HepG2 (cell line): ENCODE data around the gene TPBGL. TPM values are rescaled to one million over a fixed set of nuclear protein-coding genes. Genes with fewer than 3 reads are reported as not detected.

Experiments
- BCL3 ChIP-seq: sonication (generic); formaldehyde crosslinking; IDR thresholded peaks from 2 replicates; pipeline ENCODE4 v1.5.1; 2020; ENCODE audit warnings: mild to moderate bottlenecking, missing genetic modification reagents, moderate library complexity
- CC2D1A ChIP-seq: sonication (generic); formaldehyde crosslinking; IDR thresholded peaks from 2 replicates; pipeline ENCODE4 v1.8.1; 2023; ENCODE audit warnings: mild to moderate bottlenecking, missing genetic modification reagents
- CENPT ChIP-seq: sonication (generic); formaldehyde crosslinking; IDR thresholded peaks from 2 replicates; pipeline ENCODE4 v1.8.0; 2022; ENCODE audit warnings: low read depth, mild to moderate bottlenecking, moderate library complexity, missing genetic modification reagents
- ESRRA ChIP-seq: sonication (generic); formaldehyde crosslinking; IDR thresholded peaks from 2 replicates; pipeline ENCODE4 v1.5.1; 2020; ENCODE audit warnings: mild to moderate bottlenecking, low read depth, missing genetic modification reagents
- ETV5 ChIP-seq: IDR thresholded peaks from 2 replicates; pipeline ENCODE4 v1.6.1; 2018; ENCODE audit warnings: missing biosample characterization, missing genetic modification reagents, inconsistent platforms, borderline replicate concordance
- GABPB1 ChIP-seq: IDR thresholded peaks from 2 replicates; pipeline ENCODE4 v1.6.1; 2016; ENCODE audit warnings: mild to moderate bottlenecking, missing genetic modification reagents, moderate library complexity, missing compliant biosample characterization
- IRF2 ChIP-seq: IDR thresholded peaks from 2 replicates; pipeline ENCODE4 v1.6.1; 2018; ENCODE audit warnings: missing genetic modification reagents, missing compliant biosample characterization
- KDM5A ChIP-seq: fragments of 200-600 bp; sonication (generic); IDR thresholded peaks from 2 replicates; pipeline ENCODE4 v1.7.0; 2018; ENCODE audit warnings: antibody characterized with exemption, mild to moderate bottlenecking, low read length, borderline replicate concordance
- LRRFIP1 ChIP-seq: sonication (generic); formaldehyde crosslinking; conservative IDR thresholded peaks from 2 replicates; pipeline ENCODE4 v1.4.0; 2020; ENCODE audit warnings: missing genetic modification reagents
- NFE2L1 ChIP-seq: sonication (generic); formaldehyde crosslinking; IDR thresholded peaks from 2 replicates; pipeline ENCODE4 v1.4.0; 2020; ENCODE audit warnings: missing genetic modification reagents, mild to moderate bottlenecking, borderline replicate concordance
- RORA ChIP-seq: sonication (generic); formaldehyde crosslinking; IDR thresholded peaks from 2 replicates; pipeline ENCODE4 v1.5.0; 2020; ENCODE audit warnings: mild to moderate bottlenecking, missing genetic modification reagents, moderate library complexity
- SAP130 ChIP-seq: IDR thresholded peaks from 2 replicates; pipeline ENCODE4 v1.6.1; 2016; ENCODE audit warnings: low read depth
- TGIF2 ChIP-seq: IDR thresholded peaks from 2 replicates; pipeline ENCODE4 v1.6.1; 2016; ENCODE audit warnings: control low read depth, missing compliant biosample characterization
- ZBTB26 ChIP-seq: IDR thresholded peaks from 2 replicates; pipeline ENCODE4 v1.6.1; 2016; ENCODE audit warnings: missing compliant biosample characterization, missing genetic modification reagents, borderline replicate concordance
- ZMAT3 ChIP-seq: sonication (generic); formaldehyde crosslinking; conservative IDR thresholded peaks from 2 replicates; pipeline ENCODE4 v1.7.0; 2021; ENCODE audit warnings: missing genetic modification reagents
- ZNF12 ChIP-seq: sonication (generic); formaldehyde crosslinking; IDR thresholded peaks from 2 replicates; pipeline ENCODE4 v1.5.0; 2020; ENCODE audit warnings: missing genetic modification reagents
- ZNF180 ChIP-seq: sonication (generic); formaldehyde crosslinking; IDR thresholded peaks from 2 replicates; pipeline ENCODE4 v1.4.0; 2020; ENCODE audit warnings: low read depth, missing genetic modification reagents, borderline replicate concordance
- ZNF615 ChIP-seq: sonication (generic); formaldehyde crosslinking; IDR thresholded peaks from 2 replicates; pipeline ENCODE4 v1.5.0; 2020; ENCODE audit warnings: mild to moderate bottlenecking, missing genetic modification reagents, borderline replicate concordance
- ZNF678 ChIP-seq: sonication (generic); formaldehyde crosslinking; IDR thresholded peaks from 2 replicates; pipeline ENCODE4 v1.4.0; 2020; ENCODE audit warnings: mild to moderate bottlenecking, missing genetic modification reagents
- ZNF710 ChIP-seq: sonication (generic); formaldehyde crosslinking; IDR thresholded peaks from 2 replicates; pipeline ENCODE4 v1.5.0; 2020; ENCODE audit warnings: mild to moderate bottlenecking, missing genetic modification reagents, borderline replicate concordance
- ZNF879 ChIP-seq: sonication (generic); formaldehyde crosslinking; IDR thresholded peaks from 2 replicates; pipeline ENCODE4 v1.8.1; 2023; ENCODE audit warnings: missing genetic modification reagents
- polyA plus RNA-seq, 8 experiments: library from polyadenylated mRNA; depleted of rRNA in 3 of 8; stranded (reverse) in 7 of 8; unstranded in 1 of 8; fragments of >200 nt; fragmentation: Illumina TruSeq in 4 of 8; extraction: Trizol in 4 of 8; gene quantifications; 2 replicates each; pipeline versions ENCODE4 v1.2.1 to v1.2.3, GENCODE V29; 2011 to 2016; ENCODE audit warnings: low read depth in 4 of 8, missing spikeins in 1 of 8, mixed read lengths in 1 of 8; ENCODE audit not compliant: insufficient read depth in 1 of 8
- total RNA-seq, 5 experiments: library from RNA; depleted of rRNA; stranded (reverse); fragments of >200 nt; fragmentation: Illumina TruSeq; extraction: Trizol; gene quantifications; 2 replicates each; pipeline ENCODE4 v1.2.3, GENCODE V29; 2016; ENCODE audit warnings: low read depth in 1 of 5

TPBGL gene
- total and polyA plus RNA-seq, 2 of the 13 experiments (the other 11 are each of a cell fraction or from before 2014, with no cell fraction given): not detected

GRCh38 chr11:75214411-75214821 lies 26.2 kb upstream of the TPBGL start (continued):
- TF ChIP-seq ZNF710 (CRISPR knock-in tag) (peak; percentile 70; the same call in 1 of the 2 replicates), KDM5A (no peak), ESRRA (CRISPR knock-in tag) (0 out of 2 replicates have a peak, but pooled peaks have one; percentile 29), ETV5 (CRISPR knock-in tag) (peak; percentile 84), CENPT (CRISPR knock-in tag) (peak; percentile 84; the same call in 1 of the 2 replicates), ZNF879 (CRISPR knock-in tag) (no peak), ZMAT3 (CRISPR knock-in tag) (peak; percentile 93), ZNF678 (CRISPR knock-in tag) (peak; percentile 90; the same call in 1 of the 2 replicates), SAP130 (CRISPR knock-in tag) (peak; percentile 89), ZBTB26 (CRISPR knock-in tag) (peak; percentile 93), TGIF2 (CRISPR knock-in tag) (peak; percentile 97), NFE2L1 (CRISPR knock-in tag) (no peak), CC2D1A (CRISPR knock-in tag) (peak; percentile 89; the same call in 1 of the 2 replicates), ZNF615 (CRISPR knock-in tag) (peak; percentile 87; the same call in 1 of the 2 replicates), ZNF180 (no peak), ZNF12 (CRISPR knock-in tag) (peak; percentile 85), IRF2 (CRISPR knock-in tag) (peak; percentile 90), LRRFIP1 (CRISPR knock-in tag) (peak; percentile 95; the same call in 1 of the 2 replicates), GABPB1 (CRISPR knock-in tag) (peak; percentile 48), RORA (CRISPR knock-in tag) (no peak), BCL3 (peak; percentile 63; the same call in 1 of the 2 replicates)
